GM08714 (cell line): ENCODE results near the gene OR1A1.

Experiments
- H3K4me3 ChIP-seq: fragments of 200-500 bp; sonication (Bioruptor generic); 2 replicates; pipeline ENCODE4 v1.5.1; 2014; ENCODE audit warnings: mild to moderate bottlenecking, low read length, inconsistent platforms
- ZNF274 ChIP-seq: IDR thresholded peaks from 2 replicates; pipeline ENCODE4 v1.6.1; 2012; ENCODE audit warnings: mild to moderate bottlenecking, low read depth, low read length

The OR1A1 gene

GRCh38 chr17:3260163-3260562 lies 52.7 kb downstream of the OR1A1 start:
- no peak for TF ChIP-seq ZNF274
- H3K4me3 ChIP-seq, result no peak overlapping the region

- H3K4me3 ChIP-seq, result no peak overlapping the region
- no peak for TF ChIP-seq ZNF274
These were observed 53.1 kb downstream of the OR1A1 start for GRCh38 chr17:3260600-3260999.
